HepG2 (cell line): ENCODE data around the gene MYOC.

Experiments
- ATF3 ChIP-seq: sonication (generic); formaldehyde crosslinking; IDR thresholded peaks from 2 replicates; pipeline ENCODE4 v1.4.0; 2020; ENCODE audit warnings: missing genetic modification reagents
- HDAC6 ChIP-seq: fragments of 200-600 bp; sonication (generic); IDR thresholded peaks from 2 replicates; pipeline ENCODE4 v1.7.0; 2017; ENCODE audit warnings: mild to moderate bottlenecking, antibody characterized with exemption, low read length, low read depth
- XBP1 ChIP-seq: sonication (generic); formaldehyde crosslinking; IDR thresholded peaks from 2 replicates; pipeline ENCODE4 v1.5.0; 2020; ENCODE audit warnings: missing genetic modification reagents

- TF ChIP-seq XBP1 (CRISPR knock-in tag) (no peak), ATF3 (CRISPR knock-in tag) (no peak), HDAC6 (no peak)
Measured at GRCh38 chr1:171606402-171606941, 46.0 kb downstream of the MYOC start.
